ENCODE results near the gene NT5M.
"Not testable (repeated sequence)": the region's sequence is repeated elsewhere in the genome, so short reads cannot be mapped to it uniquely, and the experiment has no call there.

The NT5M gene

GRCh38 chr17:17377071-17377967 lies 74.1 kb downstream of the NT5M start:
- H3K27ac ChIP-seq = no peak overlapping the region
- no peak for TF ChIP-seq CTCF (conservative IDR thresholded peaks at IDR 0.05)
- TF ChIP-seq ZFX (IDR thresholded peaks at IDR 0.05) = no peak

- TF ChIP-seq CTCF (conservative IDR thresholded peaks at IDR 0.05) (no peak), ZFX (IDR thresholded peaks at IDR 0.05) (no peak)
- H3K27ac ChIP-seq = no peak overlapping the region
Observed at GRCh38 chr17:17379197-17379991, 76.2 kb downstream of the NT5M start.

- TF ChIP-seq ZFX (IDR thresholded peaks at IDR 0.05) (no peak), CTCF (conservative IDR thresholded peaks at IDR 0.05) (no peak)
- no peak overlapping the region for H3K27ac ChIP-seq
Observed at GRCh38 chr17:17380145-17380925, 77.2 kb downstream of the NT5M start.

- H3K27ac ChIP-seq = no peak overlapping the region
- TF ChIP-seq CTCF (conservative IDR thresholded peaks at IDR 0.05) = no peak
- TF ChIP-seq ZFX (IDR thresholded peaks at IDR 0.05) = no peak
Observed at GRCh38 chr17:17381446-17382064, 78.4 kb downstream of the NT5M start.

GRCh38 chr17:17382065-17382459 lies 78.9 kb downstream of the NT5M start:
- TF ChIP-seq ZFX (IDR thresholded peaks at IDR 0.05) = no peak
- TF ChIP-seq CTCF (conservative IDR thresholded peaks at IDR 0.05) = no peak
- H3K27ac ChIP-seq = no peak overlapping the region

- no peak overlapping the region for H3K27ac ChIP-seq
- TF ChIP-seq CTCF (conservative IDR thresholded peaks at IDR 0.05) (no peak), ZFX (IDR thresholded peaks at IDR 0.05) (no peak)
Observed at GRCh38 chr17:17382971-17383370, 79.8 kb downstream of the NT5M start.

- not testable (repeated sequence) for H3K27ac ChIP-seq
Observed at GRCh38 chr17:17383431-17384290, 80.5 kb downstream of the NT5M start.
